Measurements from ENCODE around the gene GRAMD4.

GRAMD4 gene

GRCh38 chr22:46659791-46660186 lies 39.6 kb downstream of the GRAMD4 start:
- in situ Hi-C loops (cut with HindIII; ENCODE audit: low pct_ligation_motif_present, low pct_unique_long_range_greater_than_20kb, low sequenced_read_pairs): no loop called here
- DNase-seq: no peak

- in situ Hi-C loops (cut with HindIII; ENCODE audit: low pct_ligation_motif_present, low pct_unique_long_range_greater_than_20kb, low sequenced_read_pairs): no loop called here
- no peak for DNase-seq
These were observed 40.5 kb downstream of the GRAMD4 start for GRCh38 chr22:46660604-46661201.

GRCh38 chr22:46661221-46661851 lies 41.1 kb downstream of the GRAMD4 start:
- in situ Hi-C loops (cut with HindIII; ENCODE audit: low pct_ligation_motif_present, low pct_unique_long_range_greater_than_20kb, low sequenced_read_pairs): no loop called here
- DNase-seq: peak; percentile 43

- in situ Hi-C loops (cut with HindIII; ENCODE audit: low pct_ligation_motif_present, low pct_unique_long_range_greater_than_20kb, low sequenced_read_pairs): no loop called here
- no peak for DNase-seq
These were observed 42.0 kb downstream of the GRAMD4 start for GRCh38 chr22:46662226-46662625.

DNA sequence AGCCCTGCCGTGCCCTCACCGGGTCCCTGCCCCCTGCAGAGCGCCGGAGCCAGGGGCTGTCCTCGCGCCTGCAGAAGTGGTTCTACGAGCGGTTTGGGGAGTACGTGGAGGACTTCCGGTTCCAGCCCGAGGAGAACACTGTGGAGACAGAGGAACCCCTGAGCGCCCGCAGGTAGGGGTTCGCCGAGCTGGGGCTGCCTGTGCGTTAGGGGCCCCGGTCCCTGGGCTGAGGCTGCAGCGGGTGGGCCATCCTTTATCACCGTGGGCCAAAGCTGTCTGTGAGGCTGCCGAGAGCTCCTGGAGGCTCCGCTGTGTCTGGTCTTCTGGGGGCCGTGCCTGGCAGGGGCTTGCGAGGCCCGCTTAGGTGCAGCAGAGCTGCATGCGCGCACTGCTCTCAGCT lies 42.8 kb downstream of the GRAMD4 start:
- in situ Hi-C loops (cut with HindIII; ENCODE audit: low pct_ligation_motif_present, low pct_unique_long_range_greater_than_20kb, low sequenced_read_pairs): no loop called here
- DNase-seq: no peak

GRCh38 chr22:46663436-46664100 lies 43.4 kb downstream of the GRAMD4 start:
- DNase-seq: no peak
- in situ Hi-C loops (cut with HindIII; ENCODE audit: low pct_ligation_motif_present, low pct_unique_long_range_greater_than_20kb, low sequenced_read_pairs): no loop called here

DNA sequence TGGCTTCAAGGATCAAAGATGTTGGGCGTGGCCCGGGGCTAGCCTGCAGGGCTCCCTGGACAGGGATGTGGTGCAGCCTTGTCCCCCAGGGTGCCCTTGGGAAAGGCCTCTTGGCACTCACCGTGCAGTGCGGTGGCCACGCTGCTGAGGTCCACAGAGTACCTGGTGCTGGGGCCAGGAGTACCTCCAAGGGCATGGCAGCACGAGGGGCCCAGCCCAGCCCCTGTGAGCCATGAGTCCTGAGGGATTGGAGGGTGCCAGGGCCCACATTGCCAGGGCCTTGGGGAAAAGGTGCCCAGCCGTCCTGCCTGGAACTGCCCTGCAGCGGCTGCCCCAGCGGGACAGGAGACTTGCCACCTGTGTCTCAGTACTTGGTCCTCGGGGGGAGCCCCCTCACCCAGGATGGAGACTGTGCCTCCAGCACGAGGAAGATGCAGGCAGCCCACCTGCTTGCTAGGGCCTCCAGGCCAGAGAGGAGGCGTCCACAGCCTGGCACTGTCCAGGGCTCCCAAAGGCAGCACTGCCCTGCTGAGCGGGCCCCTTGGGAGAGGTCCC lies 44.2 kb downstream of the GRAMD4 start:
- DNase-seq: no peak
- in situ Hi-C loops (cut with HindIII; ENCODE audit: low pct_ligation_motif_present, low pct_unique_long_range_greater_than_20kb, low sequenced_read_pairs): no loop called here

DNA sequence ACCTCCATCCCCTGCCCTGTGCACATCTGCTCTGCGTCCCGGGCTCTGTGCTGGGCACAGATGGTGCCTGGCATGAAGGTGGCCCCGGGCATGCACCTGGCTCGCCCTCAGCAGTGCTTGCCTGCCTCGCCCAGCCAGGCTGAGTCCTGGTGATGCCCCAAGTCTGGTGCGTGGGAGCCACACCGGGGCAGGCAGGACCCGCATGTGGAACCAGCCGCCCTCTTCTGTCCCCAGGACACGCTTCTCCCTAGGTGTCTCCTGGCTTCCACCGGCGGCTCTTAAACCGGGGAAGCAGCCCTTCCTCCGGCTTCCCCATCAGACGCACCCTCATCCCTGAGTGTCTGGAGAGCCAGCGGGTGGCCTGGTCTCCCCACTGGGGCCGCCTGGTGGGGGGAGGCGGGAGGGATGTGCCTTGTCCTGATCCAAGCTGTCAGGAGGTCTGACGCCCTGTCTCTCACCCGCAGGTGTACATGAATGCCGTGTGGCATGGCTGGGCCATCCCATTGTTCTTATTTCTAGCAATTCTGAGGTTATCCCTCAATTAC lies 45.0 kb downstream of the GRAMD4 start:
- in situ Hi-C loops (cut with HindIII; ENCODE audit: low pct_ligation_motif_present, low pct_unique_long_range_greater_than_20kb, low sequenced_read_pairs): no loop called here
- no peak for DNase-seq

- in situ Hi-C loops (cut with HindIII; ENCODE audit: low pct_ligation_motif_present, low pct_unique_long_range_greater_than_20kb, low sequenced_read_pairs): no loop called here
- no peak for DNase-seq
These were observed 45.6 kb downstream of the GRAMD4 start for GRCh38 chr22:46665751-46666280.

DNA sequence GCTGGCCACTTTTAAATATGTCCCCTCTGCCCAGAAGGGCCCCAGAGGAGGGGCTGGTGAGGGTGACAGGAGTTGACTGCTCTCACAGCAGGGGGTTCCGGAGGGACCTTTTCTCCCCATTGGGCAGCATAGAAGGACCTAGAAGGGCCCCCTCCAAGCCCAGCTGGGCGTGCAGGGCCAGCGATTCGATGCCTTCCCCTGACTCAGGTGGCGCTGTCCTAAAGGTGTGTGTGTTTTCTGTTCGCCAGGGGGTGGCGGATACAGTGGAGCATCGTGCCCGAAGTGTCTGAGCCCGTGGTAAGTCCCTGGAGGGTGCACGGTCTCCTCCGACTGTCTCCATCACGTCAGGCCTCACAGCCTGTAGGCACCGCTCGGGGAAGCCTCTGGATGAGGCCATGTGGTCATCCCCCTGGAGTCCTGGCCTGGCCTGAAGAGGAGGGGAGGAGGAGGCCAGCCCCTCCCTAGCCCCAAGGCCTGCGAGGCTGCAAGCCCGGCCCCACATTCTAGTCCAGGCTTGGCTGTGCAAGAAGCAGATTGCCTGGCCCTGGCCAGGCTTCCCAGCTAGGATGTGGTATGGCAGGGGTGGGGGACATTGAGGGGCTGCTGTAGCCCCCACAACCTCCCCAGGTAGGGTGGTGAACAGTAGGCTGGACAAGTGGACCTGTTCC lies 46.5 kb downstream of the GRAMD4 start:
- in situ Hi-C loops (cut with HindIII; ENCODE audit: low pct_ligation_motif_present, low pct_unique_long_range_greater_than_20kb, low sequenced_read_pairs): no loop called here
- DNase-seq: no peak

DNA sequence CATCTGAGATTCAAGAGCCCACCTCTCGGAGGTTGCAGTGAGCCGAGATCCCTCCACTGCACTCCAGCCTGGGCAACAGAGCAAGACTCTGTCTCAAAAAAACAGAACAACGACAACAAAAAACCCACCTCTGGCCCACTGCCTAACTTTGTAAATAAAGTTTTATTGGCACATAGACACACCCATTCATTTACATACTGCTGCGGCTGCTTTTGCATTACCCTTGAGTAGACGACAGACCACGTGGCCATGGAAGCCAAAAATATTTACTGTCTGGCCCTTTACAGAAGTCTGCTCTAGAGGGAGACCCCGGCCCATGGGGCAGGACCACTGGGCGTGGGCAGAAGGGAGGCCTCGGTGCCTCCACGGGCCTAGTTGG lies 47.0 kb downstream of the GRAMD4 start:
- in situ Hi-C loops (cut with HindIII; ENCODE audit: low pct_ligation_motif_present, low pct_unique_long_range_greater_than_20kb, low sequenced_read_pairs): no loop called here
- no peak for DNase-seq

DNA sequence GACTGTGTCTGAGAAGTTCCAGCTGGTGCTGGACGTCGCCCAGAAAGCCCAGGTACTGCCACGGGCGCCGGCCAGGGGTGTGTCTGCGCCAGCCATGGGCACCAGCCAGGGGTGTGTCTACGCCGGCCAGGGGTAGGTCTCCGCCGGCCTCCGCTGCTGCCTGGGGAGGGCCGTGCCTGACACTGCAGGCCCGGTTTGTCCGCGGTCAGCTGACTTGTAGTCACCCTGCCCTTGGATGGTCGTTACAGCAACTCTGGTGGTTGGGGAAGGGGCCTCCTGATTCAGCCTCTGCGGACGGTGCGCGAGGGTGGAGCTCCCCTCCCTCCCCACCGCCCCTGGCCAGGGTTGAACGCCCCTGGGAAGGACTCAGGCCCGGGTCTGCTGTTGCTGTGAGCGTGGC lies 47.9 kb downstream of the GRAMD4 start:
- no peak for DNase-seq

GRCh38 chr22:46669201-46669600 lies 49.0 kb downstream of the GRAMD4 start:
- no peak for DNase-seq
- in situ Hi-C loops (cut with HindIII; ENCODE audit: low pct_ligation_motif_present, low pct_unique_long_range_greater_than_20kb, low sequenced_read_pairs): no loop called here

More for the DNA sequence above, 47.9 kb downstream of the GRAMD4 start:
- in situ Hi-C loops (cut with HindIII; ENCODE audit: low pct_ligation_motif_present, low pct_unique_long_range_greater_than_20kb, low sequenced_read_pairs): no loop called here

GRCh38 chr22:46671824-46672432 lies 51.7 kb downstream of the GRAMD4 start:
- in situ Hi-C loops (cut with HindIII; ENCODE audit: low pct_ligation_motif_present, low pct_unique_long_range_greater_than_20kb, low sequenced_read_pairs): no loop called here
- no peak for DNase-seq

GRCh38 chr22:46672731-46673130 lies 52.5 kb downstream of the GRAMD4 start:
- DNase-seq: no peak
- in situ Hi-C loops (cut with HindIII; ENCODE audit: low pct_ligation_motif_present, low pct_unique_long_range_greater_than_20kb, low sequenced_read_pairs): no loop called here

DNA sequence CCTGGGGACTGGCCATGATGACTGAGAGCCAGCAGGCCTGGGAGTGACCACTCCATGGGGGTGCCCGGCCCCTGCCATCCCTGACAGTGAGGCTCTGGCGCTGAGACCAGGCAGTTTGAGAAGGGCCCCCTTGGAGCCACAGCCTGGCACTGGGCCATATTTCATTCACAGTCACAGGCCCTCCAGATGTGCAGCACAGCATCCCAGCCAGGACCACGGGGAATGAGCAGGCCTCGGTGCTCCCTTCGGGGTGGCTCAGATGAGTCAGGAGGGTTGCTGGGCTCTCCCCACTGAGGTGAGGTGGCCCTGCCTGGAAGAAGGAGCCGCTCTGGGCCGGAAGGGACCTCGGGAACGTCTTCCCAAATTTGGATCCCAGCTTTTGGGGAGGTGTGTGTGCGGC lies 53.0 kb downstream of the GRAMD4 start:
- in situ Hi-C loops (cut with HindIII; ENCODE audit: low pct_ligation_motif_present, low pct_unique_long_range_greater_than_20kb, low sequenced_read_pairs): no loop called here
- DNase-seq: no peak

- in situ Hi-C loops (cut with HindIII; ENCODE audit: low pct_ligation_motif_present, low pct_unique_long_range_greater_than_20kb, low sequenced_read_pairs): no loop called here
- no peak for DNase-seq
These were observed 53.6 kb downstream of the GRAMD4 start for GRCh38 chr22:46673662-46674236.

- no peak for DNase-seq
- in situ Hi-C loops (cut with HindIII; ENCODE audit: low pct_ligation_motif_present, low pct_unique_long_range_greater_than_20kb, low sequenced_read_pairs): no loop called here
These were observed 54.2 kb downstream of the GRAMD4 start for GRCh38 chr22:46674367-46674781.

Measured in ACHN (cell line).